Hepatocyte (in vitro differentiated cells): ENCODE data around the gene XCL1. TPM values are rescaled to one million over a fixed set of nuclear protein-coding genes. Genes with fewer than 3 reads are reported as not detected.
A peak's percentile ranks its signal among the peaks of the same experiment; 100 is the strongest.

ENCODE experiments used
- DNase-seq: peaks from one replicate; pipeline ENCODE4 v3.0.0-alpha.2; 2016; ENCODE audit warnings: low spot score
- H2AFZ ChIP-seq: fragments of 200-600 bp; sonication (generic); 2 replicates; pipeline ENCODE4 v1.6.0; 2016; ENCODE audit warnings: antibody characterized with exemption, mild to moderate bottlenecking
- H3K27ac ChIP-seq: fragments of 200-600 bp; sonication (generic); 2 replicates; pipeline ENCODE4 v1.5.1; 2016; ENCODE audit warnings: mild to moderate bottlenecking
- H3K27me3 ChIP-seq: fragments of 200-600 bp; sonication (generic); 2 replicates; pipeline ENCODE4 v1.6.1; 2016
- H3K36me3 ChIP-seq: fragments of 200-600 bp; sonication (generic); replicated peaks from 2 replicates; pipeline ENCODE4 v1.5.1; 2016; ENCODE audit warnings: low read depth; ENCODE audit not compliant: insufficient read depth
- H3K4me1 ChIP-seq: fragments of 200-600 bp; sonication (generic); 2 replicates; pipeline ENCODE4 v1.5.1; 2016; ENCODE audit warnings: mild to moderate bottlenecking, moderate library complexity; ENCODE audit not compliant: insufficient read depth
- H3K4me2 ChIP-seq: fragments of 200-600 bp; sonication (generic); 2 replicates; pipeline ENCODE4 v1.6.0; 2016
- H3K4me3 ChIP-seq: fragments of 200-600 bp; sonication (generic); 2 replicates; pipeline ENCODE4 v1.5.1; 2016; ENCODE audit warnings: mild to moderate bottlenecking
- H3K79me2 ChIP-seq: fragments of 200-600 bp; sonication (generic); 2 replicates; pipeline ENCODE4 v1.6.0; 2017; ENCODE audit warnings: mild to moderate bottlenecking
- H3K9me2 ChIP-seq: fragments of 200-600 bp; sonication (generic); replicated peaks from 2 replicates; pipeline ENCODE4 v1.6.0; 2017; ENCODE audit warnings: mild to moderate bottlenecking; ENCODE audit not compliant: insufficient read depth
- H3K9me3 ChIP-seq: fragments of 200-600 bp; sonication (generic); 2 replicates; pipeline ENCODE4 v1.5.1; 2016; ENCODE audit warnings: low read depth, mild to moderate bottlenecking
- H4K20me1 ChIP-seq: fragments of 200-600 bp; sonication (generic); 2 replicates; pipeline ENCODE4 v1.6.0; 2016; ENCODE audit warnings: mild to moderate bottlenecking; ENCODE audit not compliant: insufficient read depth, poor library complexity, severe bottlenecking
- CTCF ChIP-seq: fragments of 200-600 bp; sonication (generic); IDR thresholded peaks from 2 replicates; pipeline ENCODE4 v1.5.1; 2016; ENCODE audit warnings: antibody characterized with exemption, mild to moderate bottlenecking; ENCODE audit not compliant: poor library complexity
- EZH2 ChIP-seq: fragments of 200-600 bp; sonication (generic); IDR thresholded peaks from 2 replicates; pipeline ENCODE4 v1.6.1; 2016; ENCODE audit warnings: antibody characterized with exemption, mild to moderate bottlenecking, borderline replicate concordance
- EZH2phosphoT487 ChIP-seq: fragments of 200-600 bp; sonication (generic); IDR thresholded peaks from one replicate; pipeline ENCODE4 v1.6.1; 2018; ENCODE audit warnings: antibody characterized with exemption, mild to moderate bottlenecking, low read depth, moderate library complexity; ENCODE audit not compliant: unreplicated experiment, severe bottlenecking
- WGBS: methylation state at CpG from one replicate; pipeline ENCODE4 v1.1.6; 2016; ENCODE audit warnings: low lambda C conversion rate; ENCODE audit errors: missing lambda C conversion rate; 5-methylcytosine and 5-hydroxymethylcytosine counted together
- polyA plus RNA-seq: library from polyadenylated mRNA; unstranded; fragments of >200 nt; fragmentation: Nextera tagmentation; extraction: Ambion mirVana; gene quantifications from 2 replicates; pipeline ENCODE4 v1.2.1, GENCODE V29; 2016
- total RNA-seq: library from RNA; depleted of rRNA; stranded (reverse); fragments of >200 nt; gene quantifications from 2 replicates; pipeline ENCODE4 v1.2.3, GENCODE V29; 2014

The XCL1 gene
- total and polyA plus RNA-seq, 2 experiments from 2014 or later = 0.23 to 0.24 TPM

DNA sequence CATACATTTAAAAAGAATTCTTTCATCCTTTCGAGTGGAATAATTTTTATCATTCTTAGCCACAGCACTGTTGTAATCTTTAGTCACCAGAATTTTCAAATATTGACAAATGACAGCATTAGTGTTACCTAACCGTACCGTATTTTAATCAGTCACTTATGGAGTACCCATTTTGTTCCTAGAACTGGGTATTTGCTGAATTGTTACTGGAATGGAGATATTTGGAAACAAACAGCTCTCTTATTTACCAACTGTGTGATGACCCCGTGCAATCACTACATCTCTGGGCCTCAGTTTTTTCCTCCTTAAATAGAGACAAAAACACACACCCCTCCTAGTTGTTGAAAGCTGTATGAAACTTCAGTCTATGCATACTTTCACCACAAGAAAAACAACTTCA lies 24.7 kb upstream of the XCL1 start:
- peaks cover 12% of the 10 kb centered on the region for H3K4me1 ChIP-seq
- H3K4me2 ChIP-seq = no peak overlapping the region
- 54% methylated on average over 4 of the region's 4 CpGs for WGBS
- DNase-seq = no peak
- no peak overlapping the region for H3K4me3 ChIP-seq
- no peaks in the 10 kb centered on the region for H4K20me1 ChIP-seq
- no peaks in the 10 kb centered on the region for H3K9me2 ChIP-seq
- H3K36me3 ChIP-seq = no peaks in the 10 kb centered on the region
- no peaks in the 10 kb centered on the region for H3K9me3 ChIP-seq
- peak overlapping the region; percentile 3 for H3K27ac ChIP-seq
- no peak overlapping the region for H2AFZ ChIP-seq
- TF ChIP-seq EZH2phosphoT487 = no peak
- no peak for TF ChIP-seq EZH2
- TF ChIP-seq CTCF = no peak
- no peaks in the 10 kb centered on the region for H3K79me2 ChIP-seq
- H3K27me3 ChIP-seq = no peaks in the 10 kb centered on the region

- Histone ChIP-seq H4K20me1 (no peaks in the 10 kb centered on the region), H3K9me2 (no peaks in the 10 kb centered on the region), H3K27ac (no peak overlapping the region), H3K4me2 (no peak overlapping the region), H3K79me2 (no peaks in the 10 kb centered on the region), H3K27me3 (no peaks in the 10 kb centered on the region), H3K4me1 (peaks cover 23% of the 10 kb centered on the region), H2AFZ (no peak overlapping the region), H3K9me3 (no peaks in the 10 kb centered on the region), H3K36me3 (no peaks in the 10 kb centered on the region), H3K4me3 (no peak overlapping the region)
- DNase-seq = peak; percentile 23
- no peak for TF ChIP-seq EZH2
- TF ChIP-seq EZH2phosphoT487 = no peak
- no peak for TF ChIP-seq CTCF
- 71% methylated on average over 6 of the region's 6 CpGs for WGBS
Observed at GRCh38 chr1:168552961-168553360, 23.4 kb upstream of the XCL1 start.

- Histone ChIP-seq H2AFZ (no peak overlapping the region), H4K20me1 (no peaks in the 10 kb centered on the region), H3K79me2 (no peaks in the 10 kb centered on the region), H3K4me2 (no peak overlapping the region), H3K9me2 (no peaks in the 10 kb centered on the region), H3K9me3 (no peaks in the 10 kb centered on the region), H3K36me3 (no peaks in the 10 kb centered on the region), H3K4me1 (peaks cover 25% of the 10 kb centered on the region), H3K4me3 (no peak overlapping the region), H3K27ac (no peak overlapping the region), H3K27me3 (no peaks in the 10 kb centered on the region)
- TF ChIP-seq EZH2 (no peak), CTCF (no peak), EZH2phosphoT487 (no peak)
- 72% methylated on average over 5 of the region's 5 CpGs for WGBS
- no peak for DNase-seq
Observed at GRCh38 chr1:168553680-168554553, 22.5 kb upstream of the XCL1 start.
